Coronary artery (tissue), 2 donors: ENCODE measurements around the gene OR10A7.

ENCODE experiments used
- DNase-seq: peaks from one replicate; pipeline ENCODE4 v3.0.0-alpha.2; 2017; ENCODE audit warnings: low spot score
- H3K27ac ChIP-seq, 2 donors: fragments of 200-600 bp; sonication (generic); one replicate each; pipeline ENCODE4 v1.5.1; 2016 to 2019
- H3K4me3 ChIP-seq: fragments of 200-600 bp; sonication (generic); 2 replicates; pipeline ENCODE4 v1.5.1; 2016; ENCODE audit warnings: mild to moderate bottlenecking, moderate library complexity
- CTCF ChIP-seq: fragments of 200-600 bp; sonication (generic); IDR thresholded peaks from one replicate; pipeline ENCODE4 v1.5.1; 2019; ENCODE audit warnings: antibody characterized with exemption

The OR10A7 gene

DNA sequence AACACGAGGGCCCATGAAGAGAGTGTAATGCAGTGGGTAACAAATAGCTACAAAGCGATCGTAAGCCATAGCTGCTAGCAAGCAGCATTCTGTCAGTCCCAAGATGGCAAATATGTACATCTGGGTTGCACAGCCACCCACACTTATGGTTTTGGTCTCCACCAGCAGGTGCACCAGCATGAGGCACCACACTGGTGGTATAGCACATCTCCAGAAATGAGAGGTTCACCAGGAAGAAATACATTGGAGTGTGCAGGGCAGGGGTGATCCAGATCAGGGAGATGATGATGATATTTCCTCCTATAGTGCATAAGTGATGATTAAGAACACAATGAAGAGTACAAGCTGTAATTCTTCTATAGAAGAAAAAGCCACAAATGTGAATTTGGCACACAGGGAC is 26.4 kb upstream of the OR10A7 start:
- H3K4me3 ChIP-seq: no peak overlapping the region
- TF ChIP-seq CTCF: no peak
- no peak for DNase-seq
- no peak overlapping the region for H3K27ac ChIP-seq

- no peak for DNase-seq
- no peak for TF ChIP-seq CTCF
- H3K4me3 ChIP-seq: no peak overlapping the region
- no peak overlapping the region for H3K27ac ChIP-seq
These were observed 5.7 kb downstream of the OR10A7 start for GRCh38 chr12:55226523-55226922.

DNA sequence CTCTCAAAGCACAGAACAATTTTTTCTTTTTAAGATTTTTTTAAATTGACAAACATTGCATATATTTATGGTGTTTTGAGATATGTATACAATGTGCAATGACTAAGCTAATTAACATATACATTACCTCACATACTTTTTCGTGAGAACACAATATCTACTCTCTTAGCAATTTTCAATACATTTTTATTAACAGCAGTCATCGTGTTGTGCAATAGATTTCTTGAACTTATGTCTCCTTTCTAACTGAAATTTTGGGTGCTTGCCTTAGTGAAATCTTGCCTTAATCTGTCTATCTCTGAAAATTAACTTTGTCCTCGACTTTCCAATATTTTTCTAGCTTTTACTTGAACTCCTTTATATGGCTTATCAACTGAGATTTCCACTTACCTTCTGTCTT is 6.8 kb downstream of the OR10A7 start:
- Histone ChIP-seq H3K27ac (no peak overlapping the region), H3K4me3 (no peak overlapping the region)
- TF ChIP-seq CTCF: no peak
- no peak for DNase-seq

DNA sequence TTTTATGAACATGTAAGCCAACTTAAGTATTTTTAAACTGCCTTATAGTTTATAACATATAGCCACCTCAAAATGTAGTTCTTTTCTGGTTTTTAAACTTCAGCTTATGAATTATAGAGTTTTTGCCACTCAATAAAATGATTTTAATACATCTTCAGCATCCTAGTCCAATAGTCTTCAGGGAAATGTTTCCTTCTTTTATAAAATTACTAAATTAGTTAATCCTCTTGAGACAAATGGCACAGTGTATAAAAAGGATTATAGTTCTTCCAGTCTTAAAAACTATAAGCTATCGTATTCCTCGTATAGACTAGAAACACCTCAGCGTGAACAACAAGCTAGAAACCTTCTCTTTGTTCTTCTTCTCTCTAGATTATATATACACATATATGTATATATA is 23.5 kb downstream of the OR10A7 start, which contains the start of gene OR6C74:
TSS of gene OR6C74 (plus strand) at position 301 of the 400 bp plus-strand sequence. CDS start 2,679 bp downstream, outside the sequence.
- no peak for DNase-seq
- TF ChIP-seq CTCF: no peak

GRCh38 chr12:55246159-55246558 is 25.3 kb downstream of the OR10A7 start:
- no peak for DNase-seq
- Histone ChIP-seq H3K27ac (no peak overlapping the region), H3K4me3 (no peak overlapping the region)
- no peak for TF ChIP-seq CTCF

More for the DNA sequence above, 23.5 kb downstream of the OR10A7 start, which contains the start of gene OR6C74:
- H3K4me3 ChIP-seq: no peak within 1 kb of the TSS
- no peak within 1 kb of the TSS for H3K27ac ChIP-seq

DNA sequence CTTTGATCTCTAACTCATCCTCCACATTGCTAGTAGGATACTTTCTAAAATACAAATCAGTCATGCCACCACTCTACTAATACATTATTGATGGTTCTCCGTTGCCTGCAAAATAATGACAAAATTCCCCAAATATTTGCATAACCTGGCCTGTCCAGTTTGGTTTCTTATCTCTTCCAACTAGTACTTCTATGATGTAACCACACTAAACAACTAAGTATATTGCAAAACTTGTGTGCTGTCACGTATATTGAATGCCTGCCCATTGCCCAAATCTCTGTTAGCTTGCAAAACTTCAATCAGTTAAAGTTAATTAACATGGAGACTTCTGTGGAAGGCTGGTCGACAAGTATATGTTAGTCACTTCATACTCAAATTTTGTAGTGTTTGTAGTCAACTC is 30.1 kb downstream of the OR10A7 start:
- no peak for TF ChIP-seq CTCF
- DNase-seq: no peak
- no peak overlapping the region for H3K4me3 ChIP-seq
- H3K27ac ChIP-seq: no peak overlapping the region

DNA sequence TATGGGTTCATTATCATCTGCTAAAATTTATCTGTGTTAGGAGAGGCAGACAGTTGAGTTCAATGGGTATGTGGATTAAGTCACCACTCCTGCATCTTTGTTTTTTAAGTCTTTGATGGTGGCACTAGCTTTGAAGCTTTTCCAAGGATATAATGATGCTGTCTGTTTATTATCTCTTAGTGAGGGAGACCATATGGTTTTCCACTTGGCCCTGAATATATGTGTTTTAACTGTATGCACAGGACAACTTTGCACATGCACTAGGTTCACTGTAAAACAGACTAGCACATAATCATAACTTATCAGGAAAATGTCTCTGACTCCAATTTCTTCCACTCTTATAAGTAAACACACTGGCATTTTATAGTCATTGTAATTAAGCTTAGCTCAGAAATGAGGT is 32.5 kb downstream of the OR10A7 start:
- Histone ChIP-seq H3K27ac (no peak overlapping the region), H3K4me3 (no peak overlapping the region)
- no peak for TF ChIP-seq CTCF
- no peak for DNase-seq
